ENCODE results near the gene CDC42BPB.

DNA sequence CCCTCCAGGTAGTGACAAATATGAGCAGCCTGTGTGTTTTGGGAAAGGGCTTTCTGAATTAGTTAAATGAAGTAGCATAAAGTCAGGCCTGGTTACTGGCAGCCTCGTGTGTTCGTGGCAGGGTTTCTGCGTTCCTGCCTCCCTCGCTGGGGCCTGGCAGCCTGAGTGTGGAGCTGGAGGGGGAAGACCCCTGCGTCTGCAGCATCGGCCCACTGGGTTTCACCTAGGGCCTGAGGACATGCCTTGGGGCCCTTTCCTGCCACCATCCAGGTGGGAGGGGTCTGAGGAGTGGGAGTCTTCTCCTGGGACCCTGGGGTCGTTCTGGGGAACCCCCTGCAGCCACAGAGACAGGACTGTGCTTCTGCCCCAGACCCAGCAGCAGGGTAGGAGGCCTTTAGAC lies 155.3 kb downstream of the CDC42BPB start:
- TF ChIP-seq, protein P1, sequence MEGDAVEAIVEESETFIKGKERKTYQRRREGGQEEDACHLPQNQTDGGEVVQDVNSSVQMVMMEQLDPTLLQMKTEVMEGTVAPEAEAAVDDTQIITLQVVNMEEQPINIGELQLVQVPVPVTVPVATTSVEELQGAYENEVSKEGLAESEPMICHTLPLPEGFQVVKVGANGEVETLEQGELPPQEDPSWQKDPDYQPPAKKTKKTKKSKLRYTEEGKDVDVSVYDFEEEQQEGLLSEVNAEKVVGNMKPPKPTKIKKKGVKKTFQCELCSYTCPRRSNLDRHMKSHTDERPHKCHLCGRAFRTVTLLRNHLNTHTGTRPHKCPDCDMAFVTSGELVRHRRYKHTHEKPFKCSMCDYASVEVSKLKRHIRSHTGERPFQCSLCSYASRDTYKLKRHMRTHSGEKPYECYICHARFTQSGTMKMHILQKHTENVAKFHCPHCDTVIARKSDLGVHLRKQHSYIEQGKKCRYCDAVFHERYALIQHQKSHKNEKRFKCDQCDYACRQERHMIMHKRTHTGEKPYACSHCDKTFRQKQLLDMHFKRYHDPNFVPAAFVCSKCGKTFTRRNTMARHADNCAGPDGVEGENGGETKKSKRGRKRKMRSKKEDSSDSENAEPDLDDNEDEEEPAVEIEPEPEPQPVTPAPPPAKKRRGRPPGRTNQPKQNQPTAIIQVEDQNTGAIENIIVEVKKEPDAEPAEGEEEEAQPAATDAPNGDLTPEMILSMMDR (IDR thresholded peaks at IDR 0.05; ENCODE audit: low read depth, low read length): no peak
- no peak for TF ChIP-seq POLR2A (IDR thresholded peaks at IDR 0.05; ENCODE audit: extremely low read depth, insufficient read length)
